IPS-20b (cell line): ENCODE data around the gene SLC9A2.

Experiments
- H3K27ac ChIP-seq: one replicate; pipeline ENCODE4 v1.5.1; 2013; ENCODE audit warnings: low read length
- H3K27me3 ChIP-seq: 2 replicates; pipeline ENCODE4 v1.6.1; 2013; ENCODE audit warnings: mild to moderate bottlenecking, low read length, inconsistent platforms; ENCODE audit not compliant: insufficient read depth
- H3K36me3 ChIP-seq: 2 replicates; pipeline ENCODE4 v1.6.1; 2013; ENCODE audit warnings: low read depth, mild to moderate bottlenecking, inconsistent platforms, low read length, moderate library complexity; ENCODE audit not compliant: insufficient read depth
- H3K4me1 ChIP-seq: 2 replicates; pipeline ENCODE4 v1.6.1; 2013; ENCODE audit warnings: mild to moderate bottlenecking, control low read depth, inconsistent platforms, low read length, moderate library complexity; ENCODE audit not compliant: insufficient read depth
- H3K4me3 ChIP-seq: 2 replicates; pipeline ENCODE4 v1.5.1; 2013; ENCODE audit warnings: mild to moderate bottlenecking, low read length, inconsistent platforms
- H3K9ac ChIP-seq: 2 replicates; pipeline ENCODE4 v1.6.1; 2013; ENCODE audit warnings: low read depth, mild to moderate bottlenecking, inconsistent platforms, low read length, moderate library complexity
- H3K9me3 ChIP-seq: 2 replicates; pipeline ENCODE4 v1.6.1; 2013; ENCODE audit warnings: mild to moderate bottlenecking, low read depth, low read length, inconsistent platforms; ENCODE audit not compliant: insufficient read depth

The SLC9A2 gene

GRCh38 chr2:102622646-102623045, 3.3 kb downstream of the SLC9A2 start:
- Histone ChIP-seq H3K4me1 (no peaks in the 10 kb centered on the region; the same call in 1 of the 2 replicates), H3K36me3 (no peaks in the 10 kb centered on the region), H3K27me3 (peaks cover 60% of the 10 kb centered on the region), H3K9me3 (no peaks in the 10 kb centered on the region), H3K9ac (no peak overlapping the region), H3K4me3 (no peak overlapping the region), H3K27ac (no peak overlapping the region)

- Histone ChIP-seq H3K27me3 (no peaks in the 10 kb centered on the region), H3K36me3 (no peaks in the 10 kb centered on the region), H3K27ac (no peak overlapping the region), H3K9me3 (no peaks in the 10 kb centered on the region), H3K9ac (no peak overlapping the region), H3K4me1 (no peaks in the 10 kb centered on the region; the same call in 1 of the 2 replicates), H3K4me3 (no peak overlapping the region)
Observed at GRCh38 chr2:102630458-102630857, 11.1 kb downstream of the SLC9A2 start.

- H3K36me3 ChIP-seq = no peaks in the 10 kb centered on the region
- no peaks in the 10 kb centered on the region for H3K27me3 ChIP-seq
- H3K27ac ChIP-seq = no peak overlapping the region
- H3K4me1 ChIP-seq = no peaks in the 10 kb centered on the region; the same call in 1 of the 2 replicates
- no peak overlapping the region for H3K9ac ChIP-seq
- H3K4me3 ChIP-seq = no peak overlapping the region
- H3K9me3 ChIP-seq = no peaks in the 10 kb centered on the region
Observed at GRCh38 chr2:102632380-102633175, 13.2 kb downstream of the SLC9A2 start.

GRCh38 chr2:102634831-102635241, 15.5 kb downstream of the SLC9A2 start:
- Histone ChIP-seq H3K9me3 (no peaks in the 10 kb centered on the region), H3K27me3 (no peaks in the 10 kb centered on the region), H3K9ac (no peak overlapping the region), H3K36me3 (no peaks in the 10 kb centered on the region), H3K4me3 (no peak overlapping the region), H3K4me1 (no peaks in the 10 kb centered on the region; the same call in 1 of the 2 replicates), H3K27ac (no peak overlapping the region)

GRCh38 chr2:102635317-102635716, 16.0 kb downstream of the SLC9A2 start:
- H3K27ac ChIP-seq = no peak overlapping the region
- no peaks in the 10 kb centered on the region for H3K9me3 ChIP-seq
- no peaks in the 10 kb centered on the region for H3K36me3 ChIP-seq

GRCh38 chr2:102636283-102636907, 17.0 kb downstream of the SLC9A2 start:
- Histone ChIP-seq H3K9ac (no peak overlapping the region), H3K4me1 (no peaks in the 10 kb centered on the region; the same call in 1 of the 2 replicates), H3K36me3 (no peaks in the 10 kb centered on the region), H3K27ac (no peak overlapping the region), H3K4me3 (no peak overlapping the region), H3K27me3 (no peaks in the 10 kb centered on the region), H3K9me3 (no peaks in the 10 kb centered on the region)

More at GRCh38 chr2:102635317-102635716, 16.0 kb downstream of the SLC9A2 start:
- Histone ChIP-seq H3K9ac (no peak overlapping the region), H3K4me3 (no peak overlapping the region), H3K27me3 (no peaks in the 10 kb centered on the region), H3K4me1 (no peaks in the 10 kb centered on the region; the same call in 1 of the 2 replicates)

GRCh38 chr2:102637358-102637757, 18.0 kb downstream of the SLC9A2 start:
- Histone ChIP-seq H3K27me3 (no peaks in the 10 kb centered on the region), H3K36me3 (no peaks in the 10 kb centered on the region), H3K4me1 (no peaks in the 10 kb centered on the region; the same call in 1 of the 2 replicates), H3K9me3 (no peaks in the 10 kb centered on the region), H3K9ac (no peak overlapping the region), H3K4me3 (no peak overlapping the region), H3K27ac (no peak overlapping the region)

GRCh38 chr2:102639429-102639828, 20.1 kb downstream of the SLC9A2 start:
- H3K9me3 ChIP-seq = no peaks in the 10 kb centered on the region

GRCh38 chr2:102652126-102652525, 32.8 kb downstream of the SLC9A2 start:
- Histone ChIP-seq H3K4me1 (no peaks in the 10 kb centered on the region), H3K36me3 (no peaks in the 10 kb centered on the region), H3K9me3 (no peaks in the 10 kb centered on the region), H3K27me3 (no peaks in the 10 kb centered on the region), H3K4me3 (no peak overlapping the region), H3K9ac (no peak overlapping the region), H3K27ac (no peak overlapping the region)

More at GRCh38 chr2:102639429-102639828, 20.1 kb downstream of the SLC9A2 start:
- Histone ChIP-seq H3K27me3 (no peaks in the 10 kb centered on the region), H3K4me3 (no peak overlapping the region), H3K9ac (no peak overlapping the region), H3K27ac (no peak overlapping the region), H3K36me3 (no peaks in the 10 kb centered on the region), H3K4me1 (no peaks in the 10 kb centered on the region)

- Histone ChIP-seq H3K4me3 (no peak overlapping the region), H3K4me1 (peaks cover 3% of the 10 kb centered on the region; the same call in 1 of the 2 replicates), H3K36me3 (no peaks in the 10 kb centered on the region), H3K27me3 (no peaks in the 10 kb centered on the region), H3K27ac (no peak overlapping the region), H3K9ac (no peak overlapping the region), H3K9me3 (no peaks in the 10 kb centered on the region)
Observed at GRCh38 chr2:102657770-102658169, 38.4 kb downstream of the SLC9A2 start.

- H3K9ac ChIP-seq = no peak overlapping the region
- H3K4me1 ChIP-seq = peaks cover 3% of the 10 kb centered on the region; the same call in 1 of the 2 replicates
- H3K27me3 ChIP-seq = no peaks in the 10 kb centered on the region
- H3K4me3 ChIP-seq = no peak overlapping the region
- H3K27ac ChIP-seq = no peak overlapping the region
- H3K36me3 ChIP-seq = no peaks in the 10 kb centered on the region
- no peaks in the 10 kb centered on the region for H3K9me3 ChIP-seq
Observed at GRCh38 chr2:102660070-102660469, 40.7 kb downstream of the SLC9A2 start.

GRCh38 chr2:102660574-102660973, 41.2 kb downstream of the SLC9A2 start:
- no peak overlapping the region for H3K27ac ChIP-seq
- no peak overlapping the region for H3K9ac ChIP-seq
- H3K36me3 ChIP-seq = no peaks in the 10 kb centered on the region
- peaks cover 3% of the 10 kb centered on the region; the same call in 1 of the 2 replicates for H3K4me1 ChIP-seq
- H3K4me3 ChIP-seq = no peak overlapping the region
- no peaks in the 10 kb centered on the region for H3K9me3 ChIP-seq
- no peaks in the 10 kb centered on the region for H3K27me3 ChIP-seq
